Femur (tissue), 1 donor: ENCODE measurements around the gene MYBPH.

ENCODE experiments used
- DNase-seq: peaks from one replicate; pipeline ENCODE4 v3.0.0-alpha.2; 2017

The MYBPH gene

GRCh38 chr1:203178083-203178482 lies 2.5 kb upstream of the MYBPH start:
- no peak for DNase-seq

GRCh38 chr1:203177470-203178039 lies 1.9 kb upstream of the MYBPH start:
- no peak for DNase-seq

GRCh38 chr1:203177036-203177405 lies 1.4 kb upstream of the MYBPH start:
- DNase-seq, result no peak

- DNase-seq, result no peak
These were observed 828 bp upstream of the MYBPH start for GRCh38 chr1:203176273-203177035.

GRCh38 chr1:203175827-203176241 lies 208 bp upstream of the MYBPH start:
- peak; percentile 66 for DNase-seq

GRCh38 chr1:203174324-203174985 lies 1.2 kb downstream of the MYBPH start:
- DNase-seq, result no peak

DNA sequence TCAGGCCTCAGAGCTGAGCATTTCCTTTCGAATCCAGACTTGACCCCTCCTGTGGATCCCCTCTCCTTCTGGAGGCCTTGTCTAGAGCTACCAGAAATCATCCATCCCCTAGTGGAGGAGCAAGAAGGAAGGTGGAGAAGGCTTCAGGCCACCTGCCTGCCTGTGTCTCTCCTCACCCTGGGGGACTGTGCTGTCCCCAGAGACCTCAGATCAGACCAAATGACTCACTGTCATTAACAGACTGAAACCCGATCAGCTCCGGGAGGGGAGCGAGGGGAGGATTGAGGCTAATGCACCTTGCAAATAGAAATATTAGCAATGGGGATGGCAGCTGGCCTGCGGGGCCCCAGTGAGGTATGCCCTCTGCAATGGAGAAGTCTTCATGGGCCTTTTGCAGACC lies 2.1 kb downstream of the MYBPH start:
- peak; percentile 66 for DNase-seq

GRCh38 chr1:203173011-203173555 lies 2.5 kb downstream of the MYBPH start:
- DNase-seq, result no peak

DNA sequence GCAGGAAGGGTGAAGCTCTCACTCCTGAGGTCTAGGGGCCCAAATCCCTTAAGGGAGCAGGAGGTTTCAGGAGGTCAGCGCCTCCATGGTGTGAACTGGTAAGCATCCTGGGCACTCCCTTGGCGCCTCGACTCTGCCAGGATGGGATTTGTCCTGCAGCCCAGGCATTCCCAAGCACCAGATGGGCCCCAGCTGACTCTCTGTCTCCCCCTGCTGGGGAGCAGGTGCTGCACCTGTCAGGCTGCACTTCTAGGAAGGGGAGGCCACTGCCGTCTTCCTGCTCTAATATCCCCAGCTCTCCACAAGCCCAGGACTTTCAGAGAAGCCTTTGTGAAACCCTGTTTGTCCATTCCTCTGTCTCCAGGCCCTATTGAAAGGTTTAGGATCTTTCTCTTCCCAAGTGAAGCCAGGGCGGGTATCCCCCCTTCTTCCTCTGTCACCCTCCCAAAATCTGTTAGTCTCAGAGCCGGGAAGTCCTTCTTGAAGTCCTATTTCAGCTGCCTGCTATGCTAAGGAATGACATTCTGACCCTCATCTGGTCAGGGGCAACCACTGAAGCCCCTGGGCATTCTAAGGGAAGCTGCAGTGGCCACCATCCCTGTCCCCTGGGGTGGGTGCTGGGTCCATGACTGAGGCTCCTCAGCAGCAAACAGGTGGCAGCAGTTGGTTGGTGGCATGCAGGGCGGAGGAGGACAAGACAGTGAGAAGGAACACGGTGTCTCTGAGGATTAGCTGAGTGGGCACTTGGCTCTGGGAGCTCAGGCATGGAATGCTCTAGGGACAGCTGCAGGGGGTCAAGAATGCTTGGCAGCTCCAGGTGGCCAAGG lies 3.2 kb downstream of the MYBPH start:
- DNase-seq, result peak; percentile 73

GRCh38 chr1:203171341-203172183 lies 4.1 kb downstream of the MYBPH start:
- DNase-seq, result no peak

GRCh38 chr1:203170625-203171330 lies 4.8 kb downstream of the MYBPH start:
- DNase-seq, result no peak

DNA sequence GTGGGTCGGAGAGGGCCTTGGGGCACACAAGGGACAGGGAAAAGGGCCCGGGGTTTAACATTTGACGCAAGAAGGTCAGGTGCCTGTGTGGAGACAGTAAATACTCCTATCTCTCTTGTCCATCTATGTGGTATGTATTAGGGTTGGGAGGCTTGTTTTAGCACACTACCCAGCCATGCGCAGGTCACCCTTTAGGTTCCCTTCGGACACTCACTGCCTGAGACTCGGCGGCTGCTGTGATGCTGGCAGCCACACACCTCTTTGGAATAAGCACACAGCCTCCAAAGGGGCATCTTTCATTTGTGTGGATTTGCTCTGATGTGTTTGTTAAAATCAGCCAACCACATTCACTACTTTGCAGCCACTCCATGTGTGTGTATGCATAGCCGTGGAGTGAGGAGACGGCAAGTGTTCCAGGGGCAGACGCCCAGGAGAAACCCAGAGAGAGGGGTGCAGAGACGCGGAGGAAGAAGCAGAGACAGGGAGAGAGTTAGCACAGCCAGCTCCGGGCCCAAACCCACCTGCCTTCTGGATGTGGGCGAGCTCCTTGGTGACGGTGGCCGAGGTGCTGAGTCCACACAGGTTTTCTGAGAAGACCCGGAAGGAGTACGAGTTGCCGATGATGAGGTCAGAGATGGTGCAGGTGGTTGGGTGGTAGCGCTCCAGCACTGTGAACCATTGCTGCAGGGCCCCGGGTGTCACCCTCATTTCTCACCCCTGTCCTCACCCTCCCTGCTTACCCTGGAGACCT lies 5.7 kb downstream of the MYBPH start:
- no peak for DNase-seq

- no peak for DNase-seq
These were observed 6.6 kb downstream of the MYBPH start for GRCh38 chr1:203168991-203169390.

DNA sequence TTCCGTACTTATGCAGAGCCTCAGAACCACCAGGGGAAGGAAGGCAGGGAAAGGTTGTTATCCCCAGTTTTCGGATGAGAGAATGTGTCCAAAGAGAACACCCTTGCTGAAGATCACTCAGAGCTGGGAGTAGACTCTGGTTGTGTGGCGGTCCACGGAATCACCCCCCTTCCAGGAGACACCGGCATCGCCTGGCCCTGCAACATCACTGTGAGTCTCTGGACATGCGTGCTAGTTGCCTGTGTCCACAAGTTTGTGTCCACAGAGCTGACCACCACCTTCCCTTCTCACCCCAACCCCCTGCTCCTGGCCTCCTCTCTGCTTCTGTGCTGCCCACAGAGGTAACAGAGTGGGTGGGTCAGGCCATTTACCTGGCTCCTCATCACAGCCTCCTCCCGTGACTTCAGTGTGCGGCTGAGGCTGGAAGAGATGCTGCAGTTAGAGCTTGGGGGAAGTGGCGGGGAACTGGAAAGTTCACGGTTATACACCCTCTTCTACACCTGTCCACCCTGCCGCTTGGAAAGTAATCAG lies 7.3 kb downstream of the MYBPH start:
- DNase-seq, result no peak

DNA sequence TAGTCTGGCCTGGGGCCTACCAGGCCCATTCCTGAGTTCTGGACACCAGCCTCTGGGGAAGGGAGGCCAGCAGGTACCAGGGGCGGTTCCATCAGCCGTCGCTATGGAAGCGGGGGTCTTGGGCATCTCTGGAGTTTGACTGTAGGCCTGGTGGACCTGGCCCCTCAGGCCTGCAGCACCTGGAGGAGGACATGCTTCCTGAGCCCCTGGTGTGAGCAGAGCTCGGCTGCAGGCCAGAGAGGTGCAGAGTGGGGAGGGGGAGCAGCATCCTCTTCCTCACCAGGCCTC lies 7.8 kb downstream of the MYBPH start:
- DNase-seq, result no peak

- DNase-seq, result no peak
These were observed 8.4 kb downstream of the MYBPH start for GRCh38 chr1:203167026-203167912.

DNA sequence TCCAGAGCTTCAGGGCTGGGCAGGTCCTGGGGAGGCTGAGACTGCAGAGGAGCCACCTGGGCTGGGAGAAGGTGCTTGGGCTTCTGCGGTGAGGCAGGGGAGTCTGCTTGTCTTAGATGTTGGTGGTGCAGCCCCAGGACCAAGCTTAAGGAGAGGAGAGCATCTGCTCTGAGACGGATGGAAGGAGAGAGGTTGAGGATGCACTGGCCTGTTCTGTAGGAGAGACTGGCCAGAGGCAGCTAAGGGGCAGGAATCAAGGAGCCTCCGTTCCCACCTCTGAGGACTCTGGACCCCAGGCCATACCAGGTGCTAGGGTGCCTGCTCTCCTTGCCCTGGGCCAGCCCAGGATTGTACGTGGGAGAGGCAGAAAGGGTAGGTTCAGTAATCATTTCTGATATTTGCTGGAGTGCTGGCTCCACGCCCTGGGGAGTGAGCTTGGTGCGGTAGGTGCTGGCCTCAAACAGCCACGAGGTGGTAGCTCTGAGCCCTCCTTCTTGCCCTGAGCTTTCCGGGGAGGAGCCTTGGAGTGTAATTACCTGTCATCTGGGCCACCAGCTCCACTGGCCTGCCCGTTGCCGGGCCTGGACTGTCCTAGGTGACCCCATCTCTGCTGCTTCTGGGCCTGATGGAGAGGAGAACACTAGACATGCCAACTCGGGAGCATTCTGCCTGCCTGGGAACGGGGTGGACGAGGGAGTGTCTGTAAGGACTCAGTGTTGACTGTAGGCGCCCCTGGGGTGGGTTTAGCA lies 9.3 kb downstream of the MYBPH start:
- DNase-seq, result no peak

- DNase-seq, result no peak
These were observed 9.8 kb downstream of the MYBPH start for GRCh38 chr1:203165800-203166161.
